Spleen (tissue), 7 donors: ENCODE measurements around the gene EDAR.

Experiments
- POLR2A ChIP-seq, 3 donors: fragments of 450-650 bp; IDR thresholded peaks; one replicate each; pipeline ENCODE4 v1.5.1; 2017; ENCODE audit warnings: antibody characterized with exemption in 3 of 3, mild to moderate bottlenecking in 1 of 3
- TF ChIP-seq, protein P1 (sequence below), 11 experiments: fragments of 200-600 bp in 7 of 11; fragments of 450-650 bp in 4 of 11; sonication (generic) in 4 of 11; IDR thresholded peaks in 8 of 11; conservative IDR thresholded peaks in 3 of 11; 1 replicate in 7 of 11; 2 replicates in 4 of 11; pipeline versions ENCODE4 v1.4.0 to v1.8.0; 2016 to 2021; ENCODE audit warnings: antibody characterized with exemption in 11 of 11, inconsistent platforms in 4 of 11, mild to moderate bottlenecking in 1 of 11
- donor health status: DM: no; HTN: no; CAD: no; lungs with moderate emphysema.
- donor health status: DM: no; HTN: no; CAD: no.
- donor health status: DM: no; HTN: no; CAD: no.

DNA sequence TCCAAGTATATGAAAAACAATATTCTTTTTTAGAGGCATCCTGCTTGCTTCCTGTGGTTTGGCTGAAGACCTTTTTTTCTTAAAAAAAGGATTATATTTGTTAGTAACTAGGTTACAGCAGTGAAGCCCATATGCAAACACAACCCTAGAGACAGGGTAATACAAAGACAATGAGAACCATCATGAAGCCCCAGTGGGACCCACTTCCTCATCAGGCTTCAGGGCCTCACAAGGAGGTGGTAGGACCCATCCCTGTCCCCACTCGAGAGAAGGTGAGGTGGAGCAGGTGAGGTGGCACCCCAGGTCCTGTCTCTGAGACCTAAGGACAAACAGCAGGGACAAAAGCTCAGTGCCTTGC lies 80.3 kb downstream of the EDAR start:
- TF ChIP-seq, protein P1, sequence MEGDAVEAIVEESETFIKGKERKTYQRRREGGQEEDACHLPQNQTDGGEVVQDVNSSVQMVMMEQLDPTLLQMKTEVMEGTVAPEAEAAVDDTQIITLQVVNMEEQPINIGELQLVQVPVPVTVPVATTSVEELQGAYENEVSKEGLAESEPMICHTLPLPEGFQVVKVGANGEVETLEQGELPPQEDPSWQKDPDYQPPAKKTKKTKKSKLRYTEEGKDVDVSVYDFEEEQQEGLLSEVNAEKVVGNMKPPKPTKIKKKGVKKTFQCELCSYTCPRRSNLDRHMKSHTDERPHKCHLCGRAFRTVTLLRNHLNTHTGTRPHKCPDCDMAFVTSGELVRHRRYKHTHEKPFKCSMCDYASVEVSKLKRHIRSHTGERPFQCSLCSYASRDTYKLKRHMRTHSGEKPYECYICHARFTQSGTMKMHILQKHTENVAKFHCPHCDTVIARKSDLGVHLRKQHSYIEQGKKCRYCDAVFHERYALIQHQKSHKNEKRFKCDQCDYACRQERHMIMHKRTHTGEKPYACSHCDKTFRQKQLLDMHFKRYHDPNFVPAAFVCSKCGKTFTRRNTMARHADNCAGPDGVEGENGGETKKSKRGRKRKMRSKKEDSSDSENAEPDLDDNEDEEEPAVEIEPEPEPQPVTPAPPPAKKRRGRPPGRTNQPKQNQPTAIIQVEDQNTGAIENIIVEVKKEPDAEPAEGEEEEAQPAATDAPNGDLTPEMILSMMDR (IDR thresholded peaks at IDR 0.05 in 8 of 11, conservative IDR thresholded peaks at IDR 0.05 in 3 of 11), result no peak
- no peak for TF ChIP-seq POLR2A (IDR thresholded peaks at IDR 0.05)
